A549 (cell line): ENCODE results near the gene CHCT1. TPM values are rescaled to one million over a fixed set of nuclear protein-coding genes. Genes with fewer than 3 reads are reported as not detected.

Source experiments
- ATAC-seq, 2 experiments: fragments of 200-7000 bp in 1 of 2; fragments of >200 bp in 1 of 2; cut with Nextera tagmentation in 1 of 2; cut with Tn5 transposase in 1 of 2; 3 replicates each; pipeline versions ENCODE4 v1.8.0 to v1.9.1; 2018 to 2020; ENCODE audit warnings: mild to moderate bottlenecking in 1 of 2, moderate library complexity in 1 of 2
- CTCF ChIA-PET: fragments of 300-600 bp; sonication (Branson Sonifier 250); formaldehyde crosslinking; extraction: SDS; loops from one replicate; lab custom pipeline; 2021; ENCODE audit warnings: antibody characterized with exemption, inconsistent platforms; lab: Yijun Ruan, JAX
- POLR2A ChIA-PET: fragments of 350-600 bp; formaldehyde crosslinking; extraction: SDS; loops from one replicate; lab custom pipeline; 2021; ENCODE audit warnings: antibody characterized with exemption, inconsistent platforms; lab: Yijun Ruan, JAX
- DNase-seq, 2 experiments: peaks; one replicate each; pipeline versions ENCODE4 v3.0.0 to v3.0.0-alpha.2; 2011 to 2016; ENCODE audit warnings: low read depth in 1 of 2, low spot score in 1 of 2
- FAIRE-seq: peaks from 2 replicates; lab custom pipeline; 2011; peaks lifted over from hg19 to GRCh38; lab: Jason Lieb, UNC
- H3K27ac ChIP-seq, 2 experiments: fragments of >200 bp; sonication (Bioruptor Twin); formaldehyde crosslinking; 3 replicates each; pipeline ENCODE4 v1.5.1; 2016 to 2017
- H3K4me1 ChIP-seq: fragments of >200 bp; sonication (Bioruptor Twin); formaldehyde crosslinking; 3 replicates; pipeline ENCODE4 v1.6.1; 2016
- H3K4me2 ChIP-seq: fragments of >200 bp; sonication (Bioruptor Twin); formaldehyde crosslinking; 3 replicates; pipeline ENCODE4 v1.6.1; 2016
- H3K4me3 ChIP-seq: fragments of >200 bp; sonication (Bioruptor Twin); formaldehyde crosslinking; 3 replicates; pipeline ENCODE4 v1.5.1; 2016
- H3K9me3 ChIP-seq: fragments of >200 bp; sonication (Bioruptor Twin); formaldehyde crosslinking; 3 replicates; pipeline ENCODE4 v1.6.1; 2016
- CBX2 ChIP-seq: fragments of 200-600 bp; sonication (generic); IDR thresholded peaks from 2 replicates; pipeline ENCODE4 v1.6.1; 2016; ENCODE audit warnings: low read depth, mild to moderate bottlenecking, borderline replicate concordance
- CEBPB ChIP-seq, 2 experiments: fragments of >200 bp in 1 of 2; sonication (Bioruptor Twin) in 1 of 2; formaldehyde crosslinking in 1 of 2; IDR thresholded peaks; 2 replicates each; pipeline ENCODE4 v1.6.1; 2012 to 2016
- GATA3 ChIP-seq: IDR thresholded peaks from 2 replicates; pipeline ENCODE4 v1.6.1; 2012; ENCODE audit warnings: borderline replicate concordance
- HDAC2 ChIP-seq: fragments of 200-600 bp; sonication (generic); IDR thresholded peaks from 2 replicates; pipeline ENCODE4 v1.6.1; 2016
- NR3C1 ChIP-seq: fragments of >200 bp; sonication (Bioruptor Twin); formaldehyde crosslinking; IDR thresholded peaks from 3 replicates; pipeline ENCODE4 v1.6.1; 2017
- RAD21 ChIP-seq, 2 experiments: fragments of >200 bp in 1 of 2; sonication (Bioruptor Twin) in 1 of 2; formaldehyde crosslinking in 1 of 2; IDR thresholded peaks in 1 of 2; conservative IDR thresholded peaks in 1 of 2; 2 replicates in 1 of 2; 3 replicates in 1 of 2; pipeline ENCODE4 v1.6.1; 2012 to 2018; ENCODE audit warnings: inconsistent platforms in 1 of 2
- ZC3H11A ChIP-seq: fragments of 450-650 bp; IDR thresholded peaks from 2 replicates; pipeline ENCODE4 v1.6.1; 2014; ENCODE audit warnings: antibody characterized with exemption, mild to moderate bottlenecking
- ZFP36 ChIP-seq: fragments of 450-650 bp; IDR thresholded peaks from 2 replicates; pipeline ENCODE4 v1.6.1; 2014; ENCODE audit warnings: borderline replicate concordance; ENCODE audit not compliant: partially characterized antibody
- polyA plus RNA-seq, 4 experiments: library from polyadenylated mRNA; depleted of rRNA in 3 of 4; stranded (reverse); fragments of >200 nt; fragmentation: RNase III in 1 of 4; extraction: RNeasy Plus Mini Kit Qiagen cat#74134 plus additional on column Dnase treatment in 1 of 4; gene quantifications; 2 replicates in 3 of 4; 3 replicates in 1 of 4; pipeline ENCODE4 v1.2.3, GENCODE V29; 2011 to 2017
- TF ChIP-seq, protein P1 (sequence below): fragments of >200 bp; sonication (Bioruptor Twin); formaldehyde crosslinking; IDR thresholded peaks from 3 replicates; pipeline ENCODE4 v1.5.1; 2016

The CHCT1 gene
- polyA plus RNA-seq, 2 of the 4 experiments (the other 2 are of a cell fraction): 0.10 TPM; not detected in 1

DNA sequence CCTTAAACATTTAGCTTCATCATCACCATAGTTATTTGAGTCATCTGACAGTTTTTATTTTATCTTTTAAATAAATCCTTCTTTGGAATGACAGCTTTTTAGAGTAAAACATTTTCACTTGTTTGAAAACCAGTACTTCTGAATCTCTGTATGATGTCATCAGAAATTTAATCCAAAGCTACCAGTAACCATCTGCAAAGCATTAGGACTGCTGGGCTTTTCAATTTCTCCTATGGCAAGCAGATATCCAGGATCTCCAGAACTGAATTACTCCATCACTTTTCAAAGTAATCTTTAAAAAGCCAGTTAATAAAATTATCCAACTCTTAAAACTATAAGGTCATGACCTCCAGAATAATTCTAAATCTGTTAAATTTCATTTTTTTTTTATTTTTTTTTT, 51.5 kb downstream of the CHCT1 start:
- Histone ChIP-seq H3K4me2 (no peak overlapping the region), H3K9me3 (peaks cover 9% of the 10 kb centered on the region; the same call in 1 of the 3 replicates), H3K4me1 (peaks cover 35% of the 10 kb centered on the region), H3K4me3 (no peak overlapping the region), H3K27ac (no peak overlapping the region)
- ATAC-seq (no peak), FAIRE-seq (no peak), DNase-seq (no peak)
- POLR2A ChIA-PET: no interaction called here
- no peak for TF ChIP-seq ZFP36
- no peak for TF ChIP-seq CEBPB (IDR thresholded peaks at IDR 0.05)
- TF ChIP-seq, protein P1, sequence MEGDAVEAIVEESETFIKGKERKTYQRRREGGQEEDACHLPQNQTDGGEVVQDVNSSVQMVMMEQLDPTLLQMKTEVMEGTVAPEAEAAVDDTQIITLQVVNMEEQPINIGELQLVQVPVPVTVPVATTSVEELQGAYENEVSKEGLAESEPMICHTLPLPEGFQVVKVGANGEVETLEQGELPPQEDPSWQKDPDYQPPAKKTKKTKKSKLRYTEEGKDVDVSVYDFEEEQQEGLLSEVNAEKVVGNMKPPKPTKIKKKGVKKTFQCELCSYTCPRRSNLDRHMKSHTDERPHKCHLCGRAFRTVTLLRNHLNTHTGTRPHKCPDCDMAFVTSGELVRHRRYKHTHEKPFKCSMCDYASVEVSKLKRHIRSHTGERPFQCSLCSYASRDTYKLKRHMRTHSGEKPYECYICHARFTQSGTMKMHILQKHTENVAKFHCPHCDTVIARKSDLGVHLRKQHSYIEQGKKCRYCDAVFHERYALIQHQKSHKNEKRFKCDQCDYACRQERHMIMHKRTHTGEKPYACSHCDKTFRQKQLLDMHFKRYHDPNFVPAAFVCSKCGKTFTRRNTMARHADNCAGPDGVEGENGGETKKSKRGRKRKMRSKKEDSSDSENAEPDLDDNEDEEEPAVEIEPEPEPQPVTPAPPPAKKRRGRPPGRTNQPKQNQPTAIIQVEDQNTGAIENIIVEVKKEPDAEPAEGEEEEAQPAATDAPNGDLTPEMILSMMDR: no peak
- no peak for TF ChIP-seq RAD21 (conservative IDR thresholded peaks at IDR 0.05 in 1 of 2, IDR thresholded peaks at IDR 0.05 in 1 of 2)
- no peak for TF ChIP-seq HDAC2
- TF ChIP-seq ZC3H11A: no peak
- no peak for TF ChIP-seq GATA3
- no peak for TF ChIP-seq NR3C1
- TF ChIP-seq CBX2: no peak
- CTCF ChIA-PET: interaction anchor here (1.3 kb wide), 1 partner anchor 96 kb away, joined by 3 read pairs; no protein-coding TSS in a partner anchor

Other genes with a start within 250 kb of the CHCT1 start
- 52.2 and 70.6 TPM in 2 replicates for gene USP32, start 30.4 kb upstream of the CHCT1 start, polyA plus RNA-seq (2011; rRNA removed)
- 33.5 to 35.7 TPM (median 35.4 TPM) in 3 replicates for gene USP32, start 30.4 kb upstream of the CHCT1 start, polyA plus RNA-seq (2017; fragmentation: RNase III; extraction: RNeasy Plus Mini Kit Qiagen cat#74134 plus additional on column Dnase treatment)
- gene APPBP2, start 103.8 kb downstream of the CHCT1 start, polyA plus RNA-seq (2011; rRNA removed): 22.5 and 31.6 TPM in 2 replicates
- 32.1 to 35.2 TPM (median 34.0 TPM) in 3 replicates for gene APPBP2, start 103.8 kb downstream of the CHCT1 start, polyA plus RNA-seq (2017; fragmentation: RNase III; extraction: RNeasy Plus Mini Kit Qiagen cat#74134 plus additional on column Dnase treatment)
- gene PPM1D, start 177.7 kb downstream of the CHCT1 start, polyA plus RNA-seq (2011; rRNA removed): 10.5 and 11.6 TPM in 2 replicates
- gene PPM1D, start 177.7 kb downstream of the CHCT1 start, polyA plus RNA-seq (2017; fragmentation: RNase III; extraction: RNeasy Plus Mini Kit Qiagen cat#74134 plus additional on column Dnase treatment): 12.0 to 13.5 TPM (median 13.5 TPM) in 3 replicates